ENCODE measurements around the gene CHCHD6. TPM values are rescaled to one million over a fixed set of nuclear protein-coding genes. Genes with fewer than 3 reads are reported as not detected.

The CHCHD6 gene
- total RNA-seq, 1 donor from 2014 or later = 17.1 TPM

GRCh38 chr3:126836220-126836860 lies 132.3 kb downstream of the CHCHD6 start:
- Mint-ChIP-seq H3K4me1 (ENCODE audit: low read depth) (peaks cover 10% of the 10 kb centered on the region), H3K36me3 (ENCODE audit: low read depth) (peaks cover 1% of the 10 kb centered on the region), H3K4me3 (ENCODE audit: unreplicated experiment) (no peak overlapping the region), H3K27me3 (ENCODE audit: low read depth) (no peaks in the 10 kb centered on the region), H3K27ac (ENCODE audit: unreplicated experiment) (no peak overlapping the region), H3K9me3 (ENCODE audit: low read depth) (no peaks in the 10 kb centered on the region)
- no peak for DNase-seq (ENCODE audit: low spot score)
- TF ChIP-seq CTCF (IDR thresholded peaks at IDR 0.05) = no peak

DNA sequence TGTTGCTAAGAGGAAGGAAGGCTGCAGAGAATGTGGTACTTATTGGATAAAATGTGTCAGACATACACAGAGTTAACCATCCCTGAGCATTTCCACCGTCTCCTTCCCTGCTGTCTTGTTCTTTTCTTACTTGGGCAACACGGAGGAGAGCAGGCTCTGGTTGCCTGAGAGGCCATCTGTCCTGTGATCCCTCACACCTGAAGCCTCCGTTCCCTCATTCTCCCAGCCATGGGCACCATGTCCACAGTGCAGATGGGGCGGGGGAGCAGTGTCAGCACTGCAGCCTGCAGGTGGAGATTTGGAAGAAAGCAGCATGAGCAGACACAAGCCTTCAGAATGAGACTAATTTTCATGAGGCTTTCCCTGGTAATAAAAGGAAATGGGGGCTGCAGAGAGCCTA lies 133.7 kb downstream of the CHCHD6 start:
- Mint-ChIP-seq H3K4me1 (ENCODE audit: low read depth) (peaks cover 12% of the 10 kb centered on the region), H3K4me3 (ENCODE audit: unreplicated experiment) (no peak overlapping the region), H3K27me3 (ENCODE audit: low read depth) (no peaks in the 10 kb centered on the region), H3K9me3 (ENCODE audit: low read depth) (no peaks in the 10 kb centered on the region), H3K36me3 (ENCODE audit: low read depth) (peaks cover 1% of the 10 kb centered on the region), H3K27ac (ENCODE audit: unreplicated experiment) (no peak overlapping the region)
- DNase-seq (ENCODE audit: low spot score) = no peak
- no peak for TF ChIP-seq CTCF (IDR thresholded peaks at IDR 0.05)

- no peak for DNase-seq (ENCODE audit: low spot score)
- Mint-ChIP-seq H3K4me1 (ENCODE audit: low read depth) (peaks cover 38% of the 10 kb centered on the region), H3K36me3 (ENCODE audit: low read depth) (no peaks in the 10 kb centered on the region), H3K4me3 (ENCODE audit: unreplicated experiment) (no peak overlapping the region), H3K9me3 (ENCODE audit: low read depth) (no peaks in the 10 kb centered on the region), H3K27me3 (ENCODE audit: low read depth) (no peaks in the 10 kb centered on the region), H3K27ac (ENCODE audit: unreplicated experiment) (no peak overlapping the region)
- no peak for TF ChIP-seq CTCF (IDR thresholded peaks at IDR 0.05)
These were observed 142.1 kb downstream of the CHCHD6 start for GRCh38 chr3:126845920-126846715.

DNA sequence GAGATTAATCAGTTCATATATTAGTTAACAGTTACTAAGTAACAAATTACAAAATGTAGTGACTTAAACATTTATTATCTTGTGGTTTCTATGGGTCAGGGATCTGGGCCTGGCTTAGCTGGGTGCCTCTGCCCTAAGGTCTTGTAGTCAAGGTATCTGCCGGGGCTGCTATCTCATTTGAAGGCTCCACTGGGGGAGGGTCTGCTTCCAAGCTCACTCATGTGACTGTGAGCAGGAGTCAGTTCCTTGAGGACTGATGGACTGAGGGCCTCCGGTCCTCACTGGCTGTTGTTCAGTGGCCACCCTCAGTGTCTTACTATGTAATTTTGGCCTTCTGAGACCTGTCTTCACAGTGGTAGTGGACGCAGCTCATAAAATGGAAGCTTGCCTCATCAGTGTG lies 143.0 kb downstream of the CHCHD6 start:
- Mint-ChIP-seq H3K9me3 (ENCODE audit: low read depth) (no peaks in the 10 kb centered on the region), H3K4me1 (ENCODE audit: low read depth) (peaks cover 43% of the 10 kb centered on the region), H3K27ac (ENCODE audit: unreplicated experiment) (no peak overlapping the region), H3K27me3 (ENCODE audit: low read depth) (no peaks in the 10 kb centered on the region), H3K36me3 (ENCODE audit: low read depth) (no peaks in the 10 kb centered on the region), H3K4me3 (ENCODE audit: unreplicated experiment) (no peak overlapping the region)
- no peak for DNase-seq (ENCODE audit: low spot score)
- TF ChIP-seq CTCF (IDR thresholded peaks at IDR 0.05) = no peak

- no peak for TF ChIP-seq CTCF (IDR thresholded peaks at IDR 0.05)
- H3K4me3 Mint-ChIP-seq (ENCODE audit: unreplicated experiment) = no peak overlapping the region
- H3K4me1 Mint-ChIP-seq (ENCODE audit: low read depth) = peaks cover 39% of the 10 kb centered on the region
- no peaks in the 10 kb centered on the region for H3K36me3 Mint-ChIP-seq (ENCODE audit: low read depth)
- no peak for DNase-seq (ENCODE audit: low spot score)
- no peak overlapping the region for H3K27ac Mint-ChIP-seq (ENCODE audit: unreplicated experiment)
- H3K27me3 Mint-ChIP-seq (ENCODE audit: low read depth) = no peaks in the 10 kb centered on the region
- H3K9me3 Mint-ChIP-seq (ENCODE audit: low read depth) = no peaks in the 10 kb centered on the region
These were observed 145.0 kb downstream of the CHCHD6 start for GRCh38 chr3:126848991-126849390.

Measured in chondrocyte (in vitro differentiated cells).